Hematopoietic multipotent progenitor cell (in vitro differentiated cells): ENCODE data around the gene CCNJL. TPM values are rescaled to one million over a fixed set of nuclear protein-coding genes. Genes with fewer than 3 reads are reported as not detected.
"Not testable (repeated sequence)": the region's sequence is repeated elsewhere in the genome, so short reads cannot be mapped to it uniquely, and the experiment has no call there.

Experiments used
- DNase-seq, 3 donors: peaks; one replicate each; pipeline ENCODE4 v3.0.0-alpha.2; 2011 to 2015; ENCODE audit warnings: low read depth in 2 of 3, low spot score in 2 of 3
- total RNA-seq: library from RNA; depleted of rRNA; stranded (reverse); fragments of >200 nt; gene quantifications from one replicate; pipeline ENCODE4 v1.2.3, GENCODE V29; 2012

CCNJL gene, protein sequence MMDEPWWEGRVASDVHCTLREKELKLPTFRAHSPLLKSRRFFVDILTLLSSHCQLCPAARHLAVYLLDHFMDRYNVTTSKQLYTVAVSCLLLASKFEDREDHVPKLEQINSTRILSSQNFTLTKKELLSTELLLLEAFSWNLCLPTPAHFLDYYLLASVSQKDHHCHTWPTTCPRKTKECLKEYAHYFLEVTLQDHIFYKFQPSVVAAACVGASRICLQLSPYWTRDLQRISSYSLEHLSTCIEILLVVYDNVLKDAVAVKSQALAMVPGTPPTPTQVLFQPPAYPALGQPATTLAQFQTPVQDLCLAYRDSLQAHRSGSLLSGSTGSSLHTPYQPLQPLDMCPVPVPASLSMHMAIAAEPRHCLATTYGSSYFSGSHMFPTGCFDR
- 0.54 TPM for total RNA-seq

DNA sequence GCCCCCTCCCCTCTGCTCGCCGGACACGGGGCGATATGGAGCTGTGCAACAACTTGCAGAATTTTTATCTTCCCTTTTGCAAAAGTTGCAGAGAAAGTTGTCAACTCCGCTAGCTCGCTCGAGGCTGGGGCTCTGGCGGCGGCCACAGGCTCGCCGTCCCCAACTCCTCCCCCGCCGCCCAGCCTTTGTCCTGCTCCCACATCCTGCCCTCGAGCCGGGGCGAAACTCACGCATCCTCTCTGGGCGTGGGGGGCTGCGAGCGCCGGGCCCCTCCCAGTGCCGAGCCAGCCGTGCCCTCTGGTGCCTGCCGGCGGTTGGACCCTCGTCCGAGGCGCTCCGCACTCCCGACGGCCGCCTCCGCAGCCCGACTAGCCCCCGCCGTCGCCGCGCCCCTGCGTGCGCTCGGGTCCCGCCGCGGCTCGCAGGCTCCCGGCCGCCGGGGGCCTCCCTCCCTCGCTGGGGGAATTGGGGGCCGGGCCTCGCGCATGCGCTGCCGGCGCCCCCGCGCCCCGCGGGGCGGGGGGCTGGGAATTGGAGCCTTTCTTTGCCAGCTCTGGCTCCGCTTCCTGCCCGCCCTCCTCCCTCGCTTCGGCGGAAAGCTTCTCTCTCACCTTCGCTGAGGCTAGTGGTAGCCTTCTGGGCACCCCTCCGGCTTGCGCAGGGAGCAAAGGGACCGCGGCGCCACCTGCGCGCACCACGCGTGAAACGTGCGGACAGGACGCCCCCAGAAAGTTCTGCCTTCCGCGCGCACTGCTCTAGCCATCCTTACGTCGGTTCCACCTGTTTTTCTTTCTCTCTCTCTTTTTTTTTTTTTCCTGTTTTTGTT lies at the start of gene CCNJL:
Gene CCNJL (minus strand): TSS at position 431 of the 826 bp plus-strand sequence. CDS start 641 bp downstream, outside the sequence.
- peak in 2 of 3 donors; percentile 29 to 43 for DNase-seq

DNA sequence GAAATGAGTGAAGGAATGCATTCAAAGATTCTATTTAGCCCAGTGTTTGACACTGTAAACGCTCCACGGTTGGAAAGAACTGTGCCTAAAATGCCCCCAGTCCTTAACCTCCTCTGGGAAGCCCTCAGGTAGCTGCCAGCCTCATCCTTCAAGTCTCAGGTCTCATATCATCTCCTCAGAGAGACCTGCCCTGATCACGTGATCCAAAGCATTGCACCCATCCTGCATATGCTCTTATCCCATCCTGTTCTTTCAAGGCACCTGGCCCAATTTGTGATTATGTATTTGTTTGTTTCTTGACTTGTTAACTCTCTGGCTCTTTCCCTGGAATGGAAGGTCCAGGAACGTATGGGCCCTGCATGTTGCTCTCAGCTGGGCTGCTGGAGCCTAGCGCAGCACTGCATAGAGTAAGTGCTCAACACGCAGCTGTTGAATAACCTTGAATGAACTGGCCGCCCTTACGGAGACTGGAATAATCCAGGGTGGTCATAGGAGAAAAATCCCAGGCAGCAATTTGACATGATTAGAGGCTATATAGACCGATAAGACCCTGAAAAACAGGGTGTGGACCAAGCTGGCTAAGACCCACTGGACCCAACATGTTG lies 49.4 kb upstream of the CCNJL start:
- no peak for DNase-seq

DNA sequence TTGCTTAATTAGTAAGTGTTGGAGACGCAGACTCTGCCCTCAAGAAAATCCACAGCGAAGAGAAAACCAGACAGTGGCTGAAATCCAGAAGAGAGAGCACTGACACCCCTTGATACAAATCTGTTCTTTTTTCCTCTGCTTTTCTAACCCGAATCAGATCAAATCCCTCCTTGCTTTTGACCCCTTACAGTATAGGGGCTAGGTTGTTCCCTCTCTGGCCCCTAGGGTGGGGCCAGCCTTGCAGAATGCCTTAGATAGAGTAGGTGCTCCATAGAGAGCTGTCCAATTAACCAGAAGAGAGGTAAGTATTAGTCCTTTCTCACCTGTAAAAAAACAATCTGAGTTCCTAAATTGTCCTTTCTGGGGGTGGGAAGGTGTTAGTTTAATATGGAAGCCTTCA lies 47.9 kb upstream of the CCNJL start:
- no peak for DNase-seq

DNA sequence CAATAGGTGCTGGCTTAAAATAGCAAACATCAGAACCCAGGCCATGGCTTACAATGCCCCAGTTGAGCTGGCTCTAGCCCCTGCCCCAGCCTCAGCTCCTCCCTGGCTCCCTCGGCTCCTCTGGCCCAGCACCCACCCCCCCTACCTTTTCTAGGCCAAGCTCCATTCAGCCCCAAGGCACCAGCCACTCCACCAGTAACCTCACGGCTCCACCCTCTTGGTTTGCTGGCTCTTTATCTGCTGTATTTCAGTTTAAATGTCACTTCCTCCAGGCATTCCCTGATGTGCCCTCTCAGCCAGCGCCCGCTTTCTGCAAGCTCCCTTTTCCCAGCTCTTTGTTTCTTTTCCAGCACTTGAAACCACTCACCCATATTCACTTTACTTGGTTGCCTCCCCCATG lies 47.5 kb upstream of the CCNJL start:
- no peak for DNase-seq

DNA sequence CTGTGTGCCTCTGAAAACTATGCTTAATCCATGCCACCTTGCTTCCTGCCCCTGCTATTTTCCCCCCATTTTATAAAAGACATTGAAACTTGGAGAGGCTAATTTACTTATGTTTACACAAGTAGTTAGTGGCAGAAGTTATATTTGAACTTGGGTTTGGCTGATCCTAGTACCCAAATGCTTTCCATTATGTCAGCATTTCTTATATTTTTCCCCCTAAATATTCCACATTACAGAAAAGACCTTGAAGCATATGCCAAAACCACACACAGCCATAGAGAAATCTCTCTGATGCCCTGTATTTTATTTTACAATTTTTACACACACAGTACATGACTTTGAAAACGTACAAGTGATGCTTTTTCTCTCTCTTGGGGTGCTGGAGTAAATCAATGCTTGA lies 46.9 kb upstream of the CCNJL start:
- no peak for DNase-seq

DNA sequence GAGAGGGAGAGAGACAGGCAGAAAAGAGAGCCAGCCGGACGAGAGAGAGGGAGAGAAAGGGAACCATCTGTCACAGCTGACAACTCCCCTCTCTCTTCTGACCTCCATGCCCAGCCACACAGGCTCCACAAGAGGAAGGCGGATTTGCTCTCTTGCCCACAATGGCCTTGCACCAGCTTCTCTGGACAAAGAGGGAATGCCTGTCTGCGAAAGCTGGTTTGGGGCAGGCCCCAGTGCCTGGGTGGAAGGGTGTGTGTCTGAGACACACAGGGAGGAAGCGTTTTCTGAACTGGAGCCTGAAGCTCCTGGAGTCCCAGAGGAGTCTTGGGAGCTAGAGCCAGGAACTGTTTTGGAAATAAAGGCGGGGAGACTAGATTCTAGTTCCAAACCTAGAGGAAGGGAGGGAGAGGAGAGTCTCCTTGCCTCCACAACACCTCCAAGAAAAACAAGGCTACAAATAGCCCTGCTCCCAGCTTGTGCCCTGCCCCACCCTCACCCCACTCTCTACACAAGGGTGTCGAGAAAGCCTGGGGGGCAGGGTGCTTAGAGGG lies 45.6 kb upstream of the CCNJL start:
- DNase-seq, result no peak

DNA sequence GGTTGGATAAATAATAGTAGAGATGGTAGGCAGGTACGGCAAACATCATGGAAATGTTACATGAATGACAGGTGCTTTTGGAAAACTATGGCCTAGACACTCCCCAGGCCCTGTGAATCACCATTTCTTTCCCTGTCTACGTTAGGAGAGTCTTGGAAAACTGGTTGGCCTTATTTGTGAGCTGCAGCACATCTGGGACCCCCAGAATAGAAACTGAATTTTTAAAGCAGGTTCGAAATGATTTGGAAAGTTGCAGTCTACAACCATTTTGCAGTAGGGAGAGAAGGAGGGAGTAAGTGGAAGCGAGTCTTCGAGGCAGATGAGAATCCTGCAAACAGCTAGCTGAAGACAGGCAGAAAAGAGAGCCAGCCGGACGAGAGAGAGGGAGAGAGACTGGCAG lies 45.0 kb upstream of the CCNJL start:
- no peak for DNase-seq

DNA sequence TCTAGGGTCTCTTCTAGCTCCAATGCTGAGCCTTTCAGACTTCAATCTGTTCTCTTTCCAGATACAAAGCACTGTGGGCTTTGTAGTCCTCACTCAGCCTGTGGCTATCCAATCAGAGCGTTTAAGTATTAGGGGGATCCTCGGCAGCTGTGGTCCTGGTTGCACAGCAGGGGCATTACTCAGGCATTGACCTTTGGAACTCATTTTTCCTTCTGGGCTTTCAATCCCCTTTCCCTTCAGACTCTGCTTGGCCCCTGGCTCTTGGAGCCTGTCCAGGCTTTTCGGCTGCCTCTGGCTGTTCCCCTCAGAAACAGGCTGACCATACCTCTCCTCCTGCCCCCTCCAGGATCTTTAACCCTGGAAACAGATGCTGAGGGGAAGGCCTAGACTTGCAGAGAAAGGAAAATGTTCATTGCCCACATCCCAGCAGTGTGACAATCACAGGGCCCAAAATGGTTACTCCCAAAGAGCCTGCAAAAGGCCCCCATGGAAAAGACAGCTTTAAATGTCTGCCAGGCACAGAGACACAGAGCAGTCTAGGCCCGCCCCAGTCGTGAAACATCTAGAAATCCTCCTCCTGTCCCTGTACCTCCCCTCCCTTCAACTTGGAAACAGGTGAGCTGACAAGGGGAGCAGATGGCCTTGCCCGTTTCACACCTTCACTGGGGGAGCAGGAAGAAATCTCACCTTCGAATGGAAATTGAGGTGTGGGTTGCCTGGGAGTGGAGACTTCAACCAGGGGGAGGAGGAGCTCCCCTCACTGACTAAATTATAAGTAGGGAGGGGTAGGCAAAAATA lies 44.4 kb upstream of the CCNJL start:
- no peak for DNase-seq

DNA sequence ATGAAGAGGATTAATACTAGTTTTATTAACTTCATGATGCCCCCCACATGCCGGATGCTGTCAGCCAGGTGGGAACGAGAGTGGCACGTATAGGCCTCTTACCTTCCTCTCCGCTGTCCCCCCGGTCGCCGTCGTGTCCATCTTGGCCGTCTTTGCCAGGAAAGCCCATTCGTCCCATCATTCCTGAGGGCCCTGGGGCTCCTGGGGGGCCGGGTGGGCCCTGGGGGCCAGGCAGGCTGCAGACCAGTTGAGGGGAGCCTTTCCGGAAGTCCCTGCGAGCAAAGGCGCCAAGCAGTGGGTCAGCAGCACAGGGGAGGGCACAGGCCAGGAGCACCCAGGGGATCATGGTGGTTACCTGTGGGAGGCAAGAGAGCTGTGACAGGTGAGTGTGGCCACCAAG lies 42.3 kb upstream of the CCNJL start:
- DNase-seq, result no peak

DNA sequence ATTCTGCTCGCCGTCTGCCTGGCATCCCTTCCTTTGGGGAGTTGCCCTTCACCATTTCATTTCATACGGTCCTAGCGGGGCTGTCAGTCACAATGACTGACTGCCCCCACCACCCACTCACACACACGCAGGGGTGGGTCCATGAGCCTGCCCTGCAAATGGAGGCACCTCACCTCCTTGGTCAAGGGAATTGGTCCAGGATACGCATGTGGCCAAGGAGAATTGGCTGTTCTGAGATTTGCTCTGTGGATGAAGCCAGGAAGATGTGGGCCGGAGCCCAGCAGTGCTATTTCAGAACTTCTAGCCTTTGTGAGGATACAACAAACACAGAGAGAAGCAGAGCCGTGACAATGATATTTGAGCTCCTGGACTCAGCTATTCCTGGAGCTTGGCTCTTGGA lies 41.0 kb upstream of the CCNJL start:
- no peak for DNase-seq

DNA sequence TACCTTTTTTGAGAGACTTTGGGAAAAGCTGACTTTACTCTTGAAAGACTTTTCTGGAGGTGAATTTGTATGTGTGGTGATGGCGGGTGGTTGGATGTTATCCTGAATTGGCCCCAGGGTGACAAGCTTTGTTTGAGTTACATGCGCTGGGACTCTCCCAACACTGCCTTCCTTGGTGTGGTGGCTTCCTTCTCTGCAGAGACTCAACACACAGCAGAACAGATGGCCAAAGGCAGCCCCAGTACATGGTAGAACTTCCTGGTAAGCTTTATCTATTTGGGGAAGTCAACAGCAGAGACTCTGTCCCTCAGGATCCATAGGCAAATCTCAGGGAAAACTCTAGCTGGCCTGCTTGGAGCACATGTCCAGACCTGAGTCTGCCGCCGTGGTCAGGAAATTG lies 39.9 kb upstream of the CCNJL start:
- DNase-seq, result no peak

DNA sequence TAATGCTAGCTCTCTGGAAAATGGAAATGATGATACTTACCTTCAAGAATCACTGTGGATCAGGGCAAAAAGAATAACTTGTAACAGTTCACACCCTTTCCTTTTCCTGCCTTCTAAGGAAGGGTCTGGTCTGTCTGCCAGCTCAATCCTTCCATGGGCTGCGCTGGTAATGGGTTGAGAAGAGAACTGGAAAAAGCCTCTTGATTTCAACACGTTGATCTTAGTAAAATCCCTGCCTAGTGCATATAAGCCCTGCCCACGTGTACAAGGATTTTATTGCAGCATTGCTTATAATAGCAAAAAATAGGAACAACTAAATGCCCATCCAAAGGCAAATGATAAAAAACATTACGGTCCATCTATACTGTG lies 37.6 kb upstream of the CCNJL start:
- no peak for DNase-seq

DNA sequence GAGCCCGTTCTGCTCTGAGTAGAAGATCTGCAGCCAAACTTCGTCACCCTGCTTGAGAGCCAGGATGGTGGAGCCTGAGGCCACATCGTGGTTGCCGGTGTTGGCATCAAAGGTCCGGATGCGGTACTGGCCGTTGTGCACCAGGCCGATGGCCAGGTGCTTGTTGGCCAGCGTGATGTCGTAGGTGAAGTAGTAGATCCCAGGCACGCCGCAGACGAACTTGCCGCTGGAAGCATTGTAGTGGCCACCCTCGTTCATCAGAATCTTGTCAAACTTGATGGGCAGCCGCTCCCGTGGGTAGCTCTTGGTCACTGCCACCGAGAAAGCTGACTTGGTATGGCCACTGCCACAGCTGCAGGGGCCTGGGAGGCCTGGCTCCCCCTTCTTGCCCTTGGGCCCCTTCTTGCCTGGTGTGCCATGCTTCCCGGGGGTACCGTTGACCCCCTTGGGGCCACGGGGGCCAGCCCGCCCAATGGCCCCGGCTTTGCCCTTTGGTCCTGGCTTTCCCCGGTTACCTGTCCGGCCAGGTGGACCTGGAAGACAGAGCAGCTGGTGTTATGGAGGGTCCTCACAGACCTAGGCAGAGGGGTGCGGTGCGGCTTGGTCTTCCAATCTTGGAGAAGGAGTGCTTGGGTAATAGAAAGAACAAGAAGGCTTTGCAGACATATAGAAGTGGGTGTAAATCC lies 37.0 kb upstream of the CCNJL start:
- DNase-seq, result no peak

DNA sequence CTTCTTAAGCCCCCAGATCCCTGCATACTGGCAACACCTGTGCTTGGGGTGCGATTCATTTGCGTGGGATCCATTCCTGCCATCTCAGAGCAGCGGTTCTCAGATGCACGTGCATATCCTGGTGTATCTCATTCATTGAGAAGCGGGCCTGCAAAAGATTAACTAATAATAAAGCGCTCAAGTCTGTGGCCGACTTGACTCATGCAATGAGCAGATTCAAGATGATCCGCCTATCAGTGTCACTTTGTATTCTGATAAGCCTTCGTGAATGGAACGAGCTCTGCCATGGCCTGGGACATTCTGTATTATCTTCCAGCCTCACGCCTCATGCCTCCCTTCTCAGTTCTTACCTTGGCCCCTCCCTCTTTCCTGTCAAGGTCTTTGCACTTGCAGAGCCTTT lies 35.7 kb upstream of the CCNJL start:
- DNase-seq, result no peak

DNA sequence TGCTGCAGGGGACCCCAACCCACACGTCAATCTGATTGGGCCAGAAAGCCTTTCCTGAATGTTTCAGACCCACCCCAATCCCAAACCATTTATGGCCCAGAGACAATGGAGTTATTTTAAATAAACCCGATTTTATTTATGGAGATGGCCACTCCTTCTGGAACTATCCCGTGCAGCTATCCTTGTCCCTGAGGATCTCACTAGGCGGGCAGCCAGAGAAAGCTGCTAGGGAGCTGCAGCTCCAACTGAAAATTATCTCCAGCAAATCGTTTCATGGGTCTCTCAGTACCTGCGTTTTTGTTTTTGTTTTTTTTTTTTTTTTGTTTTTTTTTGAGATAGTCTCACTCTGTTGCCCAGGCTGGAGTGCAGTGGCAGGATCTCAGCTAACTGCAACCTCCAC lies 35.1 kb upstream of the CCNJL start:
- no peak for DNase-seq

DNA sequence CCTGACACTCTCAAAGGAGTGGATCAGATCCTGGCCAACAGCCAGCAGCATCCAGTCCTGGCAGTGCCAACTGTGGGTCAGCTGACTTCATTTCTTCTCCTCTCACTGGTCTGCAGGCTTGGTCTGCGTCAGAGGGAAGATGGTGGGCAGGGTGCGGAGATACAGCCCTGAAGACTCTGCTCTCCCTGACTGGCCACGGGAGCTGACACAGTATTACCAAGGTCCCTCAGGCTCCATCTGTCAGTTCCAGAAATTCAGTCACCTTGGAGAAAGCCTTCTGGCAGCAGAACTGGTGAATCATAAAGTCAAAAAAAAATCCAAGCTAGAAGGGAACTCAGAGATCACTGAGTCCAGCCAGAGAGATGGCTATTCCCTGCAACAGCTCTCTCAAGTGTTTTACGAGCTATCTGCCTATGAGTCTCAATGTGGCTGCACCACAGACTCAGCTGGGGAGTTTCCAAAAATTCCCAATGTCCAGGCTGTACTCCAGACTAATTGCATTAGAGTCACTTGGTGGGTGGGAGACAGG lies 30.1 kb upstream of the CCNJL start:
- no peak for DNase-seq

DNA sequence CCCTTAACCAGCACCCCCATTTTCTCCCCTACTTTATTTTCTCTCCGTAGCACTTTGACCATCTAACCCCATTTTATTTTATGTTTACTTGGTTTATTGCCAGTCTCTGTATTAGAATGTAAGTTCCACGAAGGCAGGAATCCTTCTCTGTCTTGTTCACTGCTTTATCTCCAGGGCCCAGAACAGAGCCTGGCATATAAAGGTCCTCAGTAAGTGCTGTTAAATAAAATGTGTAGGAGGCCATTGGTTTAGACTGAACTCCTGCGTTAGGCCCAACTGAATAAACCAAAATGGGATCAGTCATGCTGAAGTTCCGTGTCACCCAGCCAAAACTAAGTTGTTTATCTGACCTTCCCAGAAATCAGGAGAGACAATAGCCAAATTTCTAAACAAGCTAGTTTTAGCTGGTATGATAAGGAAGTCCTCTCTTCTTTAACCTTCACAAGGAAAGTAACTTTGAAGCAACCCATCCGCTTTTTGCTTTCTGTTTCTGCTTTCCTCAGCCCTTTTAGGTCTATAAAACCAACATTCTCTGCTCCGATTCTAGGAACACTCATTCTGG lies 29.0 kb upstream of the CCNJL start:
- DNase-seq, result no peak

DNA sequence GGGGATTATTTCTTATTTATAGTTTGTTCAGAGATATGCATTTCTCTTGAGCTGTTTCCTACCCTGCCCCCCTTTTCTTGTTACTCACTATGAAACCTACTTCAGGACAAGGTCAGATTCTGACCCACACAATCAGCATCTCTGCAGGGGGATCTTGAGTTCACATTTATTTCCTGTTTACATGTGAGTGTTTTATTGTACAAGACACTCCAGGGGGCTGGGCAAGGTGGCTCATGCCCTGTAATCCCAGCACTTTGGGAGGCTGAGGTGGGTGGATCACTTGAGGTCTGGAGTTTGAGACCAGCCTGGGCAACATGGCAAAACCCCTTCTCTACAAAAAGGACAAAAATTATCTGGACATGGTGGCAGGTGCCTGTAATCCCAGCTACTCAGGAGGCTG lies 28.1 kb upstream of the CCNJL start:
- not testable (repeated sequence) for DNase-seq

DNA sequence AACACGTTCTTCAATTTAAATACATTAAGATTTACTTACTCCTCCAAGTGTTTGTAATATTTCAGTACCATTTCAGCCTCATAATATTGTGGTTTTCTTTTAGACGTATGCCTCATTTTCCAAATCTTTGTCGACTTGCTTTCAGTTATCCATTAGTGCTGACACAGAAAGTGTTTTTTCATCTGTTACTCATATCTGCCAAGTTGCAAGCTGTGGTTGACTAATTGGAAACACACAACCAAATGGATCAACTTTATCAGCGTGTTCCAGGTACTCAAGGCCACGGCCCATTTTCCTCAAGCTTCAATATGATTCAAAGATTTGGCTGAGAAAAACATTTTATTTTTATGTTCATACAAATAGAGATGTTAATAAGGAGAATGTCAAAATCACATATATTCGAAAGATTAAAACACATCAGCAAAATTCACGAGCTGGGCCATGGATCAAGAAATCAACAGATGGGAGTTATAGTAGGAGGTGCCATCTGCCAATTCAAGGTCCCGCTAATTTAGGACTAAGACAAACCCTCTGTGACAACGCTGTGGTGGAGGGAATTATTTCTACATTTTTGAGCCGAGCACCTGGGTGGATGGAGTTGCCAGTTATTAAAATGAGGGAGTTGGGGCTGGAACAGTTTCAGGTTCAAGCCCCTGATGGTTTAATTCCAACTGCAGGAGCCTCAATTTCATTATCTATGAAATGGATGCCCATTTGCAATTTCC lies 27.2 kb upstream of the CCNJL start:
- no peak for DNase-seq
